Heart right ventricle (tissue), 16 donors: ENCODE results near the gene CDHR4. TPM values are rescaled to one million over a fixed set of nuclear protein-coding genes. Genes with fewer than 3 reads are reported as not detected.

Experiments used
- ATAC-seq, 8 donors: fragments of 200-7000 bp; cut with Tn5 transposase; one replicate each; pipeline ENCODE4 v1.9.1; 2020; ENCODE audit warnings: mild to moderate bottlenecking in 8 of 8, moderate library complexity in 8 of 8, moderate number of reproducible peaks in 1 of 8
- DNase-seq, 2 donors: peaks; one replicate each; pipeline ENCODE4 v3.0.0-alpha.2; 2020
- H3K27ac ChIP-seq, 10 donors: fragments of 200-600 bp; sonication (generic) in 2 of 10; one replicate each; pipeline versions ENCODE4 v1.5.0 to v1.8.0; 2020 to 2022; ENCODE audit warnings: mild to moderate bottlenecking in 3 of 10
- H3K27me3 ChIP-seq, 7 donors: fragments of 200-600 bp; one replicate each; pipeline ENCODE4 v1.8.0; 2021 to 2022; ENCODE audit warnings: mild to moderate bottlenecking in 2 of 7
- H3K36me3 ChIP-seq, 9 donors: fragments of 200-600 bp; sonication (generic) in 1 of 9; one replicate each; pipeline versions ENCODE4 v1.5.0 to v1.8.0; 2020 to 2022; ENCODE audit warnings: mild to moderate bottlenecking in 2 of 9
- H3K4me1 ChIP-seq, 9 donors: fragments of 200-600 bp; sonication (generic) in 1 of 9; one replicate each; pipeline versions ENCODE4 v1.5.0 to v1.8.0; 2020 to 2022; ENCODE audit warnings: mild to moderate bottlenecking in 4 of 9
- H3K4me3 ChIP-seq, 10 donors: fragments of 200-600 bp; sonication (generic) in 2 of 10; one replicate each; pipeline versions ENCODE4 v1.5.0 to v1.8.0; 2020 to 2022; ENCODE audit warnings: mild to moderate bottlenecking in 7 of 10, moderate library complexity in 2 of 10
- H3K9me3 ChIP-seq, 11 donors: fragments of 200-600 bp in 10 of 11; sonication (generic) in 2 of 11; one replicate each; pipeline versions ENCODE4 v1.5.0 to v1.8.0; 2013 to 2022; ENCODE audit warnings: mild to moderate bottlenecking in 2 of 11, control low read depth in 1 of 11, moderate library complexity in 1 of 11
- WGBS, 2 donors: extraction: QIAGEN DNeasy Blood & Tissue Kit; methylation state at CpG; one replicate each; pipeline ENCODE4 v1.1.7; 2013; ENCODE audit warnings: inconsistent platforms in 1 of 2; 5-methylcytosine and 5-hydroxymethylcytosine counted together
- intact Hi-C, 10 donors: fragments of 100-400 bp; cut with DNase I; formaldehyde crosslinking; loops; one replicate each; pipeline versions ENCODE4 v1.11.1 to v1.14.2; 2022
- polyA plus RNA-seq, 2 donors: library from polyadenylated mRNA; stranded (reverse); fragments of 200-250 nt; gene quantifications; one replicate each; pipeline ENCODE4 v1.2.3, GENCODE V29; 2013
- total RNA-seq, 10 donors: library from RNA; stranded (reverse); fragmentation: NEBNext Ultra II Directional in 3 of 10; extraction: Animal tissue kit (Norgen Biotek cat#: 25700) in 3 of 10; gene quantifications; one replicate each; pipeline versions ENCODE4 v1.2.1 to v1.2.4, GENCODE V29; 2021 to 2023
- TF ChIP-seq, protein P1 (sequence below), 9 donors: fragments of 200-600 bp; sonication (generic) in 2 of 9; IDR thresholded peaks; one replicate each; pipeline versions ENCODE4 v1.5.0 to v1.8.0; 2021 to 2022; ENCODE audit warnings: antibody characterized with exemption in 9 of 9, mild to moderate bottlenecking in 5 of 9, moderate library complexity in 1 of 9
- donor health status: Arrhythmogenic right ventricular cardiomyopathy.
- donor health status: ischemic (EF 13 %, LVEDD 7.1; RV severe dilation, severe dysfunction).
- donor health status: healthy with polysubstance abuse.
- donor health status: DM: no; HTN: yes; CAD: no.
- donor health status: DM: no; HTN: no; CAD: no.
- donor health status: ischemic (EF 25% LVEDD 6.9; RV normal size, moderate dysfunction).
- donor health status: ischemic (EF 25% LVEDD 5.7; RV mildly dilated, moderate dysfunction).
- donor health status: healthy.
- donor health status: DM: yes; HTN: yes; CAD: no.
- donor health status: Ischemic cardiomyopathy.
- donor health status: ischemic (EF 35%, LVEDD 5.7; RV mildly dilated, moderate dysfunction).
- donor health status: nonischemic (EF 11% LVEDD 7.7; RV severe dilation, severe dysfunction).
- donor health status: DM: yes; HTN: yes; CAD: no.
- donor health status: PGD.
- donor health status: ischemic (EF 29% LVEDD 5.4; RV normal size, mild dysfunction).
- donor health status: nonischemic (EF 23%, LVEDD 6.1; RV moderate dilation, normal function).

CDHR4 gene
- total and polyA plus RNA-seq, 12 donors = 0.01 to 0.80 TPM; not detected in 10

DNA sequence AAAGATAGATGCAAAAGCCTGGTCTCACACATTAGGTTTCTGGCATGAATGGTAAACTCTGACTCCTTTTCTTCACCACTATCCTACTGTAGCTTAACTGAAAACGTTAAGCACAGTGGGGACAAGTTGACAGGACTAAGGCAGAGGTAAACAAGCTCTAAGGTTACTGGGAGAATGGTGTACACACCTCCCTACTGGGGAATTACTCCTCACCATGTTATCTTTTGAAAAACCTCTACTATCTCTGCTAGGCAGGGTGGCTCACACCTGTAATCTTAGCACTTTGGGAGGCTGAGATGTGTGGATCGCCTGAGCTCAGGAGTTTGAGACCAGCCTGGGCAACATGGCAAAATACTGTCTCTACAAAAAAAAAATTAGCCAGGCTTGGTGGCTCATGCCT is 42.5 kb downstream of the CDHR4 start:
- TF ChIP-seq, protein P1, sequence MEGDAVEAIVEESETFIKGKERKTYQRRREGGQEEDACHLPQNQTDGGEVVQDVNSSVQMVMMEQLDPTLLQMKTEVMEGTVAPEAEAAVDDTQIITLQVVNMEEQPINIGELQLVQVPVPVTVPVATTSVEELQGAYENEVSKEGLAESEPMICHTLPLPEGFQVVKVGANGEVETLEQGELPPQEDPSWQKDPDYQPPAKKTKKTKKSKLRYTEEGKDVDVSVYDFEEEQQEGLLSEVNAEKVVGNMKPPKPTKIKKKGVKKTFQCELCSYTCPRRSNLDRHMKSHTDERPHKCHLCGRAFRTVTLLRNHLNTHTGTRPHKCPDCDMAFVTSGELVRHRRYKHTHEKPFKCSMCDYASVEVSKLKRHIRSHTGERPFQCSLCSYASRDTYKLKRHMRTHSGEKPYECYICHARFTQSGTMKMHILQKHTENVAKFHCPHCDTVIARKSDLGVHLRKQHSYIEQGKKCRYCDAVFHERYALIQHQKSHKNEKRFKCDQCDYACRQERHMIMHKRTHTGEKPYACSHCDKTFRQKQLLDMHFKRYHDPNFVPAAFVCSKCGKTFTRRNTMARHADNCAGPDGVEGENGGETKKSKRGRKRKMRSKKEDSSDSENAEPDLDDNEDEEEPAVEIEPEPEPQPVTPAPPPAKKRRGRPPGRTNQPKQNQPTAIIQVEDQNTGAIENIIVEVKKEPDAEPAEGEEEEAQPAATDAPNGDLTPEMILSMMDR (IDR thresholded peaks at IDR 0.05) = no peak
- ATAC-seq = no peak
- peaks cover 0 to 39% (median 7%) of the 10 kb centered on the region in 9 donors for H3K4me1 ChIP-seq
- no peak overlapping the region for H3K4me3 ChIP-seq
- H3K36me3 ChIP-seq = peaks cover 0 to 14% (median 0%) of the 10 kb centered on the region in 9 donors
- WGBS, 2 donors = 61 to 66% methylated on average over 2 of the region's 2 CpGs
- H3K27ac ChIP-seq = no peak overlapping the region
- no peaks in the 10 kb centered on the region for H3K27me3 ChIP-seq
- intact Hi-C loops = no loop called here
- DNase-seq = no peak
- H3K9me3 ChIP-seq = no peaks in the 10 kb centered on the region

DNA sequence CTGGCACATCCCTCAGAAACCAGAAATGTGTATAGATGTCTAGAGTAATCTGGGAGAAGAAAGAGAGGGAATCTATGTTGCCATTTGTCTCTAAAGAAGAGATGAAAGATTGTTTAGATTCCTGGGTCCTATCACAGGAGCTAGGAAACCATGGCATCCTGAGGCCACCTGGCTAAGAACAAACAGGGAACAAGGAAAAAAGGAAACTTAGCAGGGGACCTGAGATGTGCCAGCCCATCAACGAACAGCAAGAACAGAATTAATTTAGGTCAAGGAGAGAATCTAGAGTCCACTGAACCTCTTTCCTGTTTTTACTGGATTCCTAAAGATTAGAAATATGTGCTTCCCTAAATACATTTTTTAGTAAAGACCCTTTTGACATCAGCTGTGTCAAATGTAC is 43.6 kb downstream of the CDHR4 start:
- 69 to 75% methylated on average over 1 of the region's 1 CpG for WGBS, 2 donors
- TF ChIP-seq, protein P1 (IDR thresholded peaks at IDR 0.05) = no peak

DNA sequence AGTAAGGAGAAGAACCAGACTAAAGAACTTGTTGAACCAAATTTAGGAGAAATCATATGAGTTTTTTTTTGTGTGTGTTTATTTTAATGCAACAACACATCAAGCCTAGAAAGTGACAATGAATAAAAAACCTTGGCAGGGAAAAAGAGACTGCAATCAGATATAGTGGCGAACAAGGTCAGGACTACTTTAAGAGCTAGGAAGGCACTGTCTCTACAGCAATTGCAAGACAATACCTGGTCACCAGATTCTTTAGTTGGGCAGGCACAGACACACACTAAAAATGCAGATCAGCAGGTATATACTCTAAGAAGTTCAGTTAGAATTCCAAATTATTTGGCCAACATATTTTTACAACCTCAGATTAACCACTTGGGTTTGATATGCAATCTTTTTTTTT is 45.1 kb downstream of the CDHR4 start:
- 45 to 71% methylated on average over 1 of the region's 1 CpG for WGBS, 2 donors
- ATAC-seq = no peak
- DNase-seq = no peak
- H3K4me1 ChIP-seq = peaks cover 0 to 36% (median 11%) of the 10 kb centered on the region in 9 donors
- no peak overlapping the region for H3K4me3 ChIP-seq
- H3K9me3 ChIP-seq = no peaks in the 10 kb centered on the region
- intact Hi-C loops = no loop called here
- no peaks in the 10 kb centered on the region for H3K27me3 ChIP-seq
- TF ChIP-seq, protein P1 (IDR thresholded peaks at IDR 0.05) = no peak
- peaks cover 0 to 8% (median 0%) of the 10 kb centered on the region in 9 donors for H3K36me3 ChIP-seq
- H3K27ac ChIP-seq = no peak overlapping the region

More for the DNA sequence above, 43.6 kb downstream of the CDHR4 start:
- Histone ChIP-seq H3K4me1 (peaks cover 0 to 39% (median 7%) of the 10 kb centered on the region in 9 donors), H3K27me3 (no peaks in the 10 kb centered on the region), H3K36me3 (peaks cover 0 to 9% (median 0%) of the 10 kb centered on the region in 9 donors), H3K27ac (no peak overlapping the region), H3K9me3 (no peaks in the 10 kb centered on the region), H3K4me3 (no peak overlapping the region)
- ATAC-seq (no peak), DNase-seq (no peak)
- intact Hi-C loops = no loop called here

DNA sequence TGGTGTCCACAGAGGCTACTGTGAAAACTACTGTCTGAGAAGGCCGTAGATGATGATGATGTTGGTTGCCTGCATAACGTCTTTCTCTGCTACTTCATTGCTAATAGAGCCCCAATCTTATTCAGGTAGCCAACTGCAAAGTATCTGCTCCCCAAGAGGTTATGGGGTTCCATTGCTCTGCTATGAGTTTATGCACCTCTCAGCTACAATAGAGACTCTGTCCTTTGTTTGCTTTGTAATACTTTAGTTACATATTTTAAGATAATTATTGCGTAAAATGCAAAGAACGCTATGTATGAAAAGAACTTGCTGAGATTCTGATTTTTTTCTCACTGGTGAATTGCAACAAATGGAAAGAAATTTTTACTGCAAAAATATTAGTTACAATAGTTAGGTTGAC is 48.2 kb downstream of the CDHR4 start:
- ATAC-seq (no peak), DNase-seq (no peak)
- no peaks in the 10 kb centered on the region for H3K9me3 ChIP-seq
- H3K36me3 ChIP-seq = peaks cover 0 to 35% (median 0%) of the 10 kb centered on the region in 9 donors
- no peaks in the 10 kb centered on the region for H3K27me3 ChIP-seq
- peaks cover 0 to 25% (median 12%) of the 10 kb centered on the region in 9 donors for H3K4me1 ChIP-seq
- TF ChIP-seq, protein P1 (IDR thresholded peaks at IDR 0.05) = no peak
- 95 to 97% methylated on average over 4 of the region's 4 CpGs for WGBS, 2 donors
- no peak overlapping the region for H3K27ac ChIP-seq
- H3K4me3 ChIP-seq = no peak overlapping the region
- intact Hi-C loops = no loop called here
